Measurements from ENCODE around the gene SAMD9.

GRCh38 chr7:93164766-93165165, 47.0 kb upstream of the SAMD9 start:
- TF ChIP-seq CTCF (conservative IDR thresholded peaks at IDR 0.05) (no peak), EZH2 (IDR thresholded peaks at IDR 0.05; ENCODE audit: low read depth) (no peak)
